HG03103 (cell line): ENCODE results near the gene OR7C1.
"Not testable (repeated sequence)": the region's sequence is repeated elsewhere in the genome, so short reads cannot be mapped to it uniquely, and the experiment has no call there.

Experiments
- ATAC-seq: cut with Tn5 transposase; IDR thresholded peaks from one replicate; pipeline ENCODE4 v1.9.1; 2021; ENCODE audit warnings: low read depth; ENCODE audit not compliant: unreplicated experiment

OR7C1 gene

DNA sequence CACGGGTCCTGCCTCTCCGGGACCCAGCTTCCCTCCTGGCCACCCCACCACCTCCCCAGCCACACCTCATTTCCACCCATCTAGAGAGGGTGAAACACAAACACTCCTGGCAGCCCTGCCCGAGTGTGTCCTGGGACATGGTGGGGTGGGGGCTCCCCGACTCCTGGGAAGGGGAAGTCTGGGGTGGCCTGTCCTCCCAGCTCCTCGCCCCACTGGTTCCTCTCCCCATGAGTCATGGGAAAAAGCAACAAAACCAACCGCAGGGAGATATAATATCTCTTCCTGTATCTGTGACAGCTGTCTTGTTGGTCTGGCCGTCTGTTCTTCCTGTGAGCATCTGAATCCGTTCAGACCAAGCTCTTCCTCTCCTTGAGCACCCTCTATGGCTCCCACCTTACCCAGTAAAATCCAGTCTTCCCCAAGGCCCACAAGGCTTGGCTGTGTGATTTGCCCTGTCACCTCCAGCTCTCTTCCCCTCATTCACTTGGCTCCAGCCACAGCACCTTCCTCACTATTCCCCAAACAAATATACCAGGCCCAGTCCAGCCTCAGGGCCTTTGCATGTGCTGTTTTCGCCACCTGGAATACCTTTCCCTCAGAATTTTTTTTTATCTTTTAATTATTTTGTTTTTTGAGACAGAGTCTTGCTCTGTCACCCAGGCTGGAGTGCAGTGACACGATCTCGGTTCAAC is 49.7 kb downstream of the OR7C1 start:
- ATAC-seq, result not testable (repeated sequence)

GRCh38 chr19:14784730-14785101 is 50.3 kb downstream of the OR7C1 start:
- ATAC-seq, result not testable (repeated sequence)

DNA sequence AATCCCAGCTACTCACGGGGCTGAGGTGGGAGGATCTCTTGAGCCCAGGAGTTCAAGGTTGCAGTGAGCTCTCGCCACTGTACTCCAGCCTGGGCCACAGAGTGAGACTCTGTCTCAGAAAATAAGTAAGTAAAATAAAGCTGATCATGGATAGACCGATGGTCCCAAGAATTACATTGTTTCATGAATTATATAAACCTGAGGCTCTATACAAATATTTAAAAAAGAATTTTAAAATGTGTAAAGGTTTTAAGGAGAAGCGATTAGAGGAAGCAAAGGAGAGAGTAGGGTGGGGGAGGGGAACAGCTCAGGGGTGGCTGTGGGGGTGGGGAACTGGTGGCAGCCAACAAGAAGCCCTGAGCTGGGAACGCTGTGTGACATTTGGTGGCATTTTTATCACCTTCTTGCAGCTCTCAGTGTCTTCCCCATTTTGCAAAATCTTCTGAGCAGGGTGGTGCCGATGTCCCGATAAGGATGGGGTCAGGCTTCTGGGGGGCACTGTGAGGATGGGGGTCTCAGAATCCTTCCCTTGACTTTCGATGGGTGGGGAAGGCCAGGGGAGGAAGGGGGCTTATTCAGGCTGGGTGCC is 51.5 kb downstream of the OR7C1 start:
- not testable (repeated sequence) for ATAC-seq

- no peak for ATAC-seq
These were observed 52.2 kb downstream of the OR7C1 start for GRCh38 chr19:14782626-14783409.

GRCh38 chr19:14781713-14782536 is 53.1 kb downstream of the OR7C1 start:
- not testable (repeated sequence) for ATAC-seq

- not testable (repeated sequence) for ATAC-seq
These were observed 54.3 kb downstream of the OR7C1 start for GRCh38 chr19:14780622-14781225.

- no peak for ATAC-seq
These were observed 55.8 kb downstream of the OR7C1 start for GRCh38 chr19:14779151-14779550.

- ATAC-seq, result not testable (repeated sequence)
These were observed 56.7 kb downstream of the OR7C1 start, which contains the start of gene ADGRE2 for GRCh38 chr19:14778110-14778845. TSS of gene ADGRE2 (minus strand) at chr19:14778560. CDS start at chr19:14776756, 1,804 bp downstream.

- ATAC-seq, result not testable (repeated sequence)
These were observed 57.3 kb downstream of the OR7C1 start for GRCh38 chr19:14777645-14778044.

- ATAC-seq, result no peak
These were observed 59.0 kb downstream of the OR7C1 start for GRCh38 chr19:14775869-14776586.

- ATAC-seq, result not testable (repeated sequence)
These were observed 59.7 kb downstream of the OR7C1 start for GRCh38 chr19:14775326-14775725.

- no peak for ATAC-seq
These were observed 60.6 kb downstream of the OR7C1 start for GRCh38 chr19:14774373-14774772.

GRCh38 chr19:14773722-14774121 is 61.3 kb downstream of the OR7C1 start:
- not testable (repeated sequence) for ATAC-seq

GRCh38 chr19:14772995-14773394 is 62.0 kb downstream of the OR7C1 start:
- no peak for ATAC-seq

DNA sequence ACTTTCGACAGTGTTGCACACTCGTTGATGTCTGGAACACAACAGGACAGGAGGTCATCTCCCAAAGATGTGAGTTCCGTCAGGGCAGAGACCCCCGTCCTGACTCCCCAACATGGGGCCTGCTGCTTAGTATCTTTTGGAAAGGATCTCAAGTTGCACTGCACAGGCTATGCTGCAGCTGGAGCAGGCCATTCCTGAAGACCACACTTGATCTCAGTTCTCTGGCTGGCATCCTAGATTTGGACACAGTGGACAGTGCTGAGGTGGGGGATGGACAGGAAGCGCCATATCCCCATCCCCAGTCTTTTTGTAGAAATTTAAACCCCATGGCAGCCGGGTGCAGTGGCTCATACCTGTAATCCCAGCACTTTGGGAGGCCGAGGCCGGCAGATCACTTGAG is 62.5 kb downstream of the OR7C1 start:
- no peak for ATAC-seq

DNA sequence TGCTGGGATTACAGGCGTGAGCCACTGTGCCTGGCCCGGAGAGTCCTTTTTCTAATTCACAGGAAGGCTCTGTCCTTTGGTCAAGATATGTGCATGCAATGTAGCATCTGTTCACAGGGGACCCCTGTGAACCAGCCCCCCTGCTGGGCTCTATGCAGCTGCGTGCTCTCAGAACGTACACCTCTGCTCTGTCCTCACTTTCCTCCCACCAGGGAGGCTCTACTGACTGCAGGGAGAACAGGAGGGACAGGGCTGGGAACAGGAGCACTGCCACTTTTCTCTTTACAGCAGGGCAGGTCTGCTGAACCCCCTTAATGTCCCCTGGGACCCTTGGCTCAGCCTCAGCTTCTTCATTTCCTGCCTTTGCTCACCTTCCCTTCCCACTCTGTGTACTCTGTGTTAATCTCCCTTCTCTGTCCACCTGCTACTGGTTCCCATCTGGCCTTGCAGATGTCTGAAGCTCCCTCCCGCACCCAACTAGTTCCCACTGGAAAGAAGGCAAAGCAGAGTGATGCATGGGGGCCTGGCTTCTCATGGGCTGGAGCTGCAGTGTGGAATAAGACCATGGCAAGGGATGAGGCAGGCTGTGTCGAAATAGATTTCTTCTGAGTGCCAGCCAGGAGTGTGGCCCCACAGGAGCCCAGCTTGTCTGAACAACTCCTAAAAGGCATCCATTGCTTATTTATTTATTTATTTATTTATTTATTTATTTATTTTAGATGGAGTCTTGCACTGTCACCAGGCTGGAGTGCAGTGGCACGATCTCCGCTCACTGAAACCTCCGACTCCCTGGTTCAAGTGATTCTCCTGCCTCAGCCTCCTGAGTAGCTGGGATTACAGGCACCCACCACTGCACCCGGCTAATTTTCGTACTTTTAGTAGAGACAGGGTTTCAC is 63.8 kb downstream of the OR7C1 start:
- no peak for ATAC-seq

- ATAC-seq, result no peak
These were observed 64.8 kb downstream of the OR7C1 start for GRCh38 chr19:14770136-14770535.

DNA sequence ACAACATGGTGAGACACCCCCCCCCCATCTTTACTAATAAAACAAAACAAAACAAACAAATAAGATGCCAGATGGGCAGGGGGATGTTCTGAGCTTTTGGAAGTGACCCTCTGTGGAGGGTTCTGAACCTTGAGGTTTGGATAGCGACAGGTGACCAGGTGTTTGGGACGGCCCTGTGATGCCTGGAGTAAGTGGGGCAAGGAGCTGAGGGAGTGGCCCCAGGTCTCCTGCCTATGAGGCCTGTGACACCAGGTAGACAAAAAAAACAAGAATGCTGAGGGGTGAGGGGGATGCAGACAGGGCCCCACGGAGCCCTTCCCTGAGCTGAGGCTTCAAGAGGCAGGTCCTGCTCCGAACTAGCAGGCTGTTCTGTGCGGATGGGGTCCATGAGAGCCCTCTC is 65.8 kb downstream of the OR7C1 start:
- no peak for ATAC-seq
